Endothelial cell of umbilical vein (primary cell): ENCODE data around the gene NRXN3. TPM values are rescaled to one million over a fixed set of nuclear protein-coding genes. Genes with fewer than 3 reads are reported as not detected.

Source experiments
- BruUV-seq: library from RNA; stranded (reverse); fragments of 400-500 nt; replicated peaks from 2 replicates; lab custom pipeline; 2021; lab: Mats Ljungman, UMichigan
- CTCF ChIA-PET: fragments of 300-600, 350-600 bp; sonication (Branson Sonifier 250); formaldehyde crosslinking; loops from one replicate; lab custom pipeline; 2021; ENCODE audit warnings: antibody characterized with exemption, inconsistent platforms; lab: Charles Lee
- POLR2A ChIA-PET: fragments of 300-600, 350-600 bp; sonication (Branson Sonifier 250); formaldehyde crosslinking; loops from one replicate; lab custom pipeline; 2021; ENCODE audit warnings: antibody characterized with exemption, inconsistent platforms; lab: Charles Lee
- DNase-seq: peaks from one replicate; pipeline ENCODE4 v3.0.0-alpha.2; 2011; ENCODE audit warnings: low read depth, low spot score
- FAIRE-seq: peaks from 2 replicates; lab custom pipeline; 2011; peaks lifted over from hg19 to GRCh38; lab: Jason Lieb, UNC
- H2AFZ ChIP-seq: 2 replicates; pipeline ENCODE4 v1.6.0; 2012; ENCODE audit warnings: low read depth, low read length, control low read depth, inconsistent platforms
- H3K27ac ChIP-seq: 2 replicates; pipeline ENCODE4 v1.5.1; 2011; ENCODE audit warnings: low read depth, mild to moderate bottlenecking, control low read depth, low read length, moderate library complexity; ENCODE audit not compliant: insufficient read depth
- H3K27me3 ChIP-seq, 2 experiments: 2 replicates each; pipeline versions ENCODE4 v1.6.0 to v1.6.1; 2011; ENCODE audit warnings: low read length in 2 of 2, mixed read lengths in 1 of 2; ENCODE audit not compliant: control insufficient read depth in 2 of 2, insufficient read depth in 2 of 2
- H3K36me3 ChIP-seq, 2 experiments: 2 replicates in 1 of 2; 3 replicates in 1 of 2; pipeline ENCODE4 v1.5.1; 2011; ENCODE audit warnings: low read length in 2 of 2, mild to moderate bottlenecking in 1 of 2, moderate library complexity in 1 of 2; ENCODE audit not compliant: control insufficient read depth in 2 of 2, insufficient read depth in 2 of 2; ENCODE audit errors: extremely low read depth in 1 of 2
- H3K4me1 ChIP-seq: 3 replicates; pipeline ENCODE4 v1.5.1; 2011; ENCODE audit warnings: mild to moderate bottlenecking, low read length; ENCODE audit not compliant: control insufficient read depth, insufficient read depth; ENCODE audit errors: extremely low read depth
- H3K4me2 ChIP-seq: 2 replicates; pipeline ENCODE4 v1.6.1; 2011; ENCODE audit warnings: low read length, control low read depth, mixed read lengths; ENCODE audit not compliant: insufficient read depth
- H3K4me3 ChIP-seq, 3 experiments: fragments of 200-600 bp in 1 of 3; sonication (generic), shearing (Covaris generic) in 1 of 3; replicated peaks in 1 of 3; 2 replicates each; pipeline ENCODE4 v1.5.1; 2011 to 2016; ENCODE audit warnings: control low read depth in 3 of 3, low read length in 3 of 3, mild to moderate bottlenecking in 2 of 3, inconsistent platforms in 1 of 3, low read depth in 1 of 3, moderate library complexity in 1 of 3; ENCODE audit not compliant: insufficient read depth in 1 of 3
- H3K79me2 ChIP-seq: 2 replicates; pipeline ENCODE4 v1.6.0; 2012; ENCODE audit warnings: low read length, inconsistent platforms; ENCODE audit not compliant: control insufficient read depth, insufficient read depth
- H3K9ac ChIP-seq: replicated peaks from 2 replicates; pipeline ENCODE3; 2011; ENCODE audit warnings: low read length, control low read depth; ENCODE audit not compliant: insufficient read depth; ENCODE audit errors: extremely low read depth
- H3K9me1 ChIP-seq: replicated peaks from 3 replicates; pipeline ENCODE4 v1.6.0; 2011; ENCODE audit warnings: mild to moderate bottlenecking, low read length; ENCODE audit not compliant: control insufficient read depth, insufficient read depth; ENCODE audit errors: extremely low read depth
- H3K9me3 ChIP-seq: replicated peaks from 2 replicates; pipeline ENCODE4 v1.5.1; 2012; ENCODE audit warnings: low read length, inconsistent platforms; ENCODE audit not compliant: control insufficient read depth, insufficient read depth
- H4K20me1 ChIP-seq: replicated peaks from 2 replicates; pipeline ENCODE3; 2011; ENCODE audit warnings: mild to moderate bottlenecking, low read length; ENCODE audit not compliant: control insufficient read depth, insufficient read depth; ENCODE audit errors: extremely low read depth
- EZH2 ChIP-seq: IDR thresholded peaks from 2 replicates; pipeline ENCODE4 v1.6.1; 2012; ENCODE audit warnings: borderline replicate concordance, low read depth, mild to moderate bottlenecking, moderate library complexity, low read length, inconsistent platforms; ENCODE audit not compliant: severe bottlenecking
- FOS ChIP-seq: IDR thresholded peaks from 2 replicates; pipeline ENCODE4 v1.6.1; 2011; ENCODE audit warnings: mild to moderate bottlenecking, low read length, moderate library complexity, borderline replicate concordance; ENCODE audit not compliant: insufficient read depth
- GATA2 ChIP-seq: IDR thresholded peaks from 2 replicates; pipeline ENCODE4 v1.7.0; 2011; ENCODE audit warnings: low read depth, mild to moderate bottlenecking, moderate library complexity, mixed read lengths, low read length; ENCODE audit not compliant: insufficient read length, insufficient read depth
- JUN ChIP-seq: IDR thresholded peaks from 2 replicates; pipeline ENCODE4 v1.6.1; 2011; ENCODE audit warnings: borderline replicate concordance, low read depth; ENCODE audit not compliant: insufficient read length, insufficient read depth
- MAX ChIP-seq: IDR thresholded peaks from 2 replicates; pipeline ENCODE4 v1.6.1; 2011; ENCODE audit not compliant: insufficient read depth, insufficient read length
- MYC ChIP-seq: IDR thresholded peaks from one replicate; pipeline ENCODE4 v1.6.1; 2011; ENCODE audit warnings: mild to moderate bottlenecking, low read depth, low read length
- POLR2A ChIP-seq: IDR thresholded peaks from 2 replicates; pipeline ENCODE4 v1.6.1; 2012; ENCODE audit warnings: low read depth, mild to moderate bottlenecking, control low read depth, low read length
- POLR2AphosphoS5 ChIP-seq: IDR thresholded peaks from 2 replicates; pipeline ENCODE4 v1.6.1; 2012; ENCODE audit warnings: low read depth, mild to moderate bottlenecking, control low read depth, low read length, moderate library complexity; ENCODE audit not compliant: insufficient read depth
- dilution Hi-C: fragments of 300-500 bp; cut with MboI; formaldehyde crosslinking; loops from one replicate; pipeline ENCODE4 v1.15.0; 2019; ENCODE audit warnings: low sequenced_read_pairs; ENCODE audit not compliant: extremely low pct_ligation_motif_present
- intact Hi-C: fragments of 100-400 bp; cut with micrococcal nuclease; formaldehyde crosslinking; loops from one replicate; pipeline ENCODE4 v1.10.0; 2022
- polyA plus RNA-seq, 4 experiments: library from polyadenylated mRNA; depleted of rRNA in 3 of 4; stranded (reverse) in 3 of 4; unstranded in 1 of 4; fragments of >200 nt; gene quantifications; 2 replicates each; pipeline versions ENCODE4 v1.2.1 to v1.2.3, GENCODE V29; 2011 to 2012; ENCODE audit warnings: missing spikeins in 1 of 4
- total RNA-seq: library from RNA; stranded (reverse); gene quantifications from 2 replicates; pipeline ENCODE4 v1.2.3, GENCODE V29; 2021
- TF ChIP-seq, protein P1 (sequence below), 2 donors: IDR thresholded peaks; 1 replicate in 1 of 2; 2 replicates in 1 of 2; pipeline ENCODE4 v1.5.1; 2011; ENCODE audit warnings: low read length in 2 of 2, mild to moderate bottlenecking in 2 of 2, moderate library complexity in 2 of 2, control low read depth in 1 of 2, inconsistent platforms in 1 of 2, low read depth in 1 of 2; ENCODE audit not compliant: insufficient read depth in 1 of 2; ENCODE audit errors: extremely low read depth in 1 of 2

The NRXN3 gene
- total and polyA plus RNA-seq, 2 donors (not counting 3 experiments of a cell fraction or from before 2014, with no cell fraction given): 0.72 to 4.2 TPM

DNA sequence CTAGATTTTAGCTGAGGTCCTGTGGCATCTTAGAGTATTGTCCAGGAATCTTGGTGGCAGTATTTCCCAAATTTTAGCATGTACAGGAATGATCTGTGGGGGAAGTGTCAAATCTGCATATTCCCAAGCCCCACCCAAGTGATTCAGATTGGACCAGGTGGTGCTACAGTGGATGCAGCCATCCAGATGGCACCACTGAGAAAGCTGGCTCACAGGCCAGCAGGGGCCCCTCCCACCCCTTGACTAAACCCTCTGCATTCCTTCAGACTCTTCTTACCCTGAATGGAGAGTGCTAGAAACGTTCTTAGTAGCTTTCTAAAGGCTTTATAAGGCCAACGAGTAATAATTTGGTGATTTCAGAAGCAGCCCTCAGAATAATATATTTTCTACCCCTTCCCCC, 255.2 kb downstream of the NRXN3 start:
- POLR2A ChIA-PET: no interaction called here
- dilution Hi-C loops (no loop called here), intact Hi-C loops (no loop called here)
- Histone ChIP-seq H3K9me1 (no peaks in the 10 kb centered on the region), H4K20me1 (no peaks in the 10 kb centered on the region), H3K4me2 (no peak overlapping the region), H3K36me3 (no peaks in the 10 kb centered on the region), H3K9me3 (no peaks in the 10 kb centered on the region), H3K27me3 (no peaks in the 10 kb centered on the region), H3K27ac (no peak overlapping the region), H2AFZ (no peak overlapping the region), H3K9ac (no peak overlapping the region), H3K79me2 (no peaks in the 10 kb centered on the region), H3K4me1 (no peaks in the 10 kb centered on the region), H3K4me3 (no peak overlapping the region)
- CTCF ChIA-PET: no interaction called here
- no TSS peak for BruUV-seq
- TF ChIP-seq EZH2: no peak
- TF ChIP-seq MAX: no peak
- TF ChIP-seq FOS: no peak
- no peak for TF ChIP-seq GATA2
- TF ChIP-seq JUN: no peak
- TF ChIP-seq MYC: no peak
- TF ChIP-seq POLR2A: no peak
- no peak for TF ChIP-seq POLR2AphosphoS5
- TF ChIP-seq, protein P1, sequence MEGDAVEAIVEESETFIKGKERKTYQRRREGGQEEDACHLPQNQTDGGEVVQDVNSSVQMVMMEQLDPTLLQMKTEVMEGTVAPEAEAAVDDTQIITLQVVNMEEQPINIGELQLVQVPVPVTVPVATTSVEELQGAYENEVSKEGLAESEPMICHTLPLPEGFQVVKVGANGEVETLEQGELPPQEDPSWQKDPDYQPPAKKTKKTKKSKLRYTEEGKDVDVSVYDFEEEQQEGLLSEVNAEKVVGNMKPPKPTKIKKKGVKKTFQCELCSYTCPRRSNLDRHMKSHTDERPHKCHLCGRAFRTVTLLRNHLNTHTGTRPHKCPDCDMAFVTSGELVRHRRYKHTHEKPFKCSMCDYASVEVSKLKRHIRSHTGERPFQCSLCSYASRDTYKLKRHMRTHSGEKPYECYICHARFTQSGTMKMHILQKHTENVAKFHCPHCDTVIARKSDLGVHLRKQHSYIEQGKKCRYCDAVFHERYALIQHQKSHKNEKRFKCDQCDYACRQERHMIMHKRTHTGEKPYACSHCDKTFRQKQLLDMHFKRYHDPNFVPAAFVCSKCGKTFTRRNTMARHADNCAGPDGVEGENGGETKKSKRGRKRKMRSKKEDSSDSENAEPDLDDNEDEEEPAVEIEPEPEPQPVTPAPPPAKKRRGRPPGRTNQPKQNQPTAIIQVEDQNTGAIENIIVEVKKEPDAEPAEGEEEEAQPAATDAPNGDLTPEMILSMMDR (IDR thresholded peaks at IDR 0.05; ENCODE audit: extremely low read depth in 1 of 2, insufficient read depth in 1 of 2, low read depth in 1 of 2, low read length in 2 of 2): no peak
- DNase-seq (no peak), FAIRE-seq (no peak)
